Astrocyte (in vitro differentiated cells and primary cell): Measurements from ENCODE around the gene SNX13. TPM values are rescaled to one million over a fixed set of nuclear protein-coding genes. Genes with fewer than 3 reads are reported as not detected.

Experiments
- DNase-seq: peaks from one replicate; pipeline ENCODE4 v3.0.0-alpha.2; 2010; ENCODE audit warnings: low read depth
- FAIRE-seq: peaks from 2 replicates; lab custom pipeline; 2011; peaks lifted over from hg19 to GRCh38; lab: Jason Lieb, UNC
- H2AFZ ChIP-seq: 2 replicates; pipeline ENCODE4 v1.6.0; 2012; ENCODE audit warnings: low read depth, low read length, inconsistent platforms
- H3K27ac ChIP-seq: 2 replicates; pipeline ENCODE4 v1.5.1; 2011; ENCODE audit warnings: low read depth, low read length, inconsistent platforms
- H3K27me3 ChIP-seq: 2 replicates; pipeline ENCODE4 v1.6.0; 2011; ENCODE audit warnings: low read length, inconsistent platforms; ENCODE audit not compliant: insufficient read depth
- H3K36me3 ChIP-seq: 2 replicates; pipeline ENCODE4 v1.5.1; 2011; ENCODE audit warnings: low read length, inconsistent platforms; ENCODE audit not compliant: insufficient read depth
- H3K4me1 ChIP-seq: 2 replicates; pipeline ENCODE4 v1.5.1; 2011; ENCODE audit warnings: low read length, inconsistent platforms; ENCODE audit not compliant: insufficient read depth
- H3K4me2 ChIP-seq: 2 replicates; pipeline ENCODE4 v1.6.0; 2012; ENCODE audit warnings: low read length, inconsistent platforms
- H3K4me3 ChIP-seq: 2 replicates; pipeline ENCODE4 v1.5.1; 2011; ENCODE audit warnings: low read depth, mild to moderate bottlenecking, low read length, inconsistent platforms; ENCODE audit not compliant: insufficient read depth
- H3K79me2 ChIP-seq: 2 replicates; pipeline ENCODE4 v1.6.0; 2012; ENCODE audit warnings: mild to moderate bottlenecking, low read length, inconsistent platforms; ENCODE audit not compliant: insufficient read depth
- H3K9ac ChIP-seq: 2 replicates; pipeline ENCODE4 v1.6.0; 2012; ENCODE audit warnings: mild to moderate bottlenecking, low read length, inconsistent platforms
- H3K9me3 ChIP-seq: 2 replicates; pipeline ENCODE4 v1.5.1; 2012; ENCODE audit warnings: low read depth, mild to moderate bottlenecking, low read length, inconsistent platforms; ENCODE audit not compliant: insufficient read depth
- H4K20me1 ChIP-seq: 2 replicates; pipeline ENCODE4 v1.6.0; 2012; ENCODE audit warnings: low read length, inconsistent platforms; ENCODE audit not compliant: insufficient read depth
- H3K27ac Mint-ChIP-seq: one replicate; pipeline ENCODE4 v1.8.0; 2021; ENCODE audit warnings: mild to moderate bottlenecking, mixed read lengths; ENCODE audit not compliant: unreplicated experiment
- H3K27me3 Mint-ChIP-seq: one replicate; pipeline ENCODE4 v1.8.0; 2021; ENCODE audit warnings: low read depth, mixed read lengths; ENCODE audit not compliant: unreplicated experiment
- H3K36me3 Mint-ChIP-seq: one replicate; pipeline ENCODE4 v1.8.0; 2021; ENCODE audit warnings: low read depth, mixed read lengths; ENCODE audit not compliant: unreplicated experiment
- H3K4me1 Mint-ChIP-seq: one replicate; pipeline ENCODE4 v1.8.0; 2021; ENCODE audit warnings: low read depth, mixed read lengths; ENCODE audit not compliant: unreplicated experiment
- H3K4me3 Mint-ChIP-seq: one replicate; pipeline ENCODE4 v1.8.0; 2021; ENCODE audit warnings: mild to moderate bottlenecking, moderate library complexity, mixed read lengths; ENCODE audit not compliant: unreplicated experiment
- H3K9me3 Mint-ChIP-seq: one replicate; pipeline ENCODE4 v1.8.0; 2021; ENCODE audit warnings: mild to moderate bottlenecking, mixed read lengths; ENCODE audit not compliant: unreplicated experiment
- CTCF ChIP-seq: IDR thresholded peaks from 2 replicates; pipeline ENCODE4 v1.5.1; 2011; ENCODE audit warnings: low read depth, mild to moderate bottlenecking, inconsistent platforms, low read length, moderate library complexity; ENCODE audit not compliant: insufficient read depth
- EZH2 ChIP-seq: IDR thresholded peaks from 2 replicates; pipeline ENCODE4 v1.6.1; 2012; ENCODE audit warnings: mild to moderate bottlenecking, low read length, inconsistent platforms; ENCODE audit not compliant: insufficient read depth
- total RNA-seq: library from RNA; stranded (reverse); gene quantifications from 2 replicates; pipeline ENCODE4 v1.2.1, GENCODE V29; 2021

The SNX13 gene
- total RNA-seq, 1 donor from 2014 or later: 32.9 TPM

GRCh38 chr7:17741426-17741825 is 198.9 kb downstream of the SNX13 start:
- no peaks in the 10 kb centered on the region for H3K27me3 ChIP-seq
- H3K36me3 ChIP-seq: no peaks in the 10 kb centered on the region
- no peaks in the 10 kb centered on the region for H3K9me3 ChIP-seq
- FAIRE-seq (no peak), DNase-seq (no peak)
- Mint-ChIP-seq H3K9me3 (peaks cover 7% of the 10 kb centered on the region), H3K4me3 (no peak overlapping the region), H3K4me1 (peaks cover 5% of the 10 kb centered on the region), H3K27ac (no peak overlapping the region), H3K36me3 (no peaks in the 10 kb centered on the region), H3K27me3 (peaks cover 7% of the 10 kb centered on the region)
- H3K9ac ChIP-seq: no peak overlapping the region
- H3K27ac ChIP-seq: no peak overlapping the region
- H4K20me1 ChIP-seq: no peaks in the 10 kb centered on the region
- H2AFZ ChIP-seq: no peak overlapping the region
- H3K4me2 ChIP-seq: no peak overlapping the region
- no peaks in the 10 kb centered on the region for H3K4me1 ChIP-seq
- H3K79me2 ChIP-seq: no peaks in the 10 kb centered on the region
- TF ChIP-seq CTCF (no peak), EZH2 (no peak)
- no peak overlapping the region for H3K4me3 ChIP-seq

Other genes with a start within 250 kb of the SNX13 start
- not detected in 2 replicates for gene PRPS1L1, start 87.4 kb upstream of the SNX13 start, total RNA-seq